ENCODE data around the gene JPT1.
A peak's percentile ranks its signal among the peaks of the same experiment; 100 is the strongest.

Gene JPT1

DNA sequence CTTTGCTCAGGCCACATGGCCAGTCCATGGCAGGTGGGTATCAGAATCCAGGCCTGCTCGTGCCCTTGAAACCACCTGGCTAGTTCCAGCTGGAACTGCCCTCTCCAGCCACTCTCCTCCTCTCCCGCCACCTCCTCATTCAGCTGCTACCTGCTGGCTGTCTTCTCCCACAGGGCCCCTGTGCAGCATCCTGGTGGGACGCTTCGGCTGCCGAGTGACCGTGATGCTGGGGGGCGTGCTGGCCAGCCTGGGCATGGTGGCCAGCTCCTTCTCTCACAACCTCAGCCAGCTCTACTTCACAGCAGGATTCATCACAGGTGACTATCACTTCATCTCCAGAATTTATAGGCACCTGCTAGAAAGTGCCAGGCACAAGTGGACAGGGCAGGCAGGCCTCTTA, 56.4 kb downstream of the JPT1 start:
- DNase-seq (ENCODE audit: low spot score): no peak
- no peak overlapping the region for H3K4me3 ChIP-seq
- no peak overlapping the region for H3K27ac ChIP-seq
- TF ChIP-seq, protein P1, sequence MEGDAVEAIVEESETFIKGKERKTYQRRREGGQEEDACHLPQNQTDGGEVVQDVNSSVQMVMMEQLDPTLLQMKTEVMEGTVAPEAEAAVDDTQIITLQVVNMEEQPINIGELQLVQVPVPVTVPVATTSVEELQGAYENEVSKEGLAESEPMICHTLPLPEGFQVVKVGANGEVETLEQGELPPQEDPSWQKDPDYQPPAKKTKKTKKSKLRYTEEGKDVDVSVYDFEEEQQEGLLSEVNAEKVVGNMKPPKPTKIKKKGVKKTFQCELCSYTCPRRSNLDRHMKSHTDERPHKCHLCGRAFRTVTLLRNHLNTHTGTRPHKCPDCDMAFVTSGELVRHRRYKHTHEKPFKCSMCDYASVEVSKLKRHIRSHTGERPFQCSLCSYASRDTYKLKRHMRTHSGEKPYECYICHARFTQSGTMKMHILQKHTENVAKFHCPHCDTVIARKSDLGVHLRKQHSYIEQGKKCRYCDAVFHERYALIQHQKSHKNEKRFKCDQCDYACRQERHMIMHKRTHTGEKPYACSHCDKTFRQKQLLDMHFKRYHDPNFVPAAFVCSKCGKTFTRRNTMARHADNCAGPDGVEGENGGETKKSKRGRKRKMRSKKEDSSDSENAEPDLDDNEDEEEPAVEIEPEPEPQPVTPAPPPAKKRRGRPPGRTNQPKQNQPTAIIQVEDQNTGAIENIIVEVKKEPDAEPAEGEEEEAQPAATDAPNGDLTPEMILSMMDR (IDR thresholded peaks at IDR 0.05): no peak

DNA sequence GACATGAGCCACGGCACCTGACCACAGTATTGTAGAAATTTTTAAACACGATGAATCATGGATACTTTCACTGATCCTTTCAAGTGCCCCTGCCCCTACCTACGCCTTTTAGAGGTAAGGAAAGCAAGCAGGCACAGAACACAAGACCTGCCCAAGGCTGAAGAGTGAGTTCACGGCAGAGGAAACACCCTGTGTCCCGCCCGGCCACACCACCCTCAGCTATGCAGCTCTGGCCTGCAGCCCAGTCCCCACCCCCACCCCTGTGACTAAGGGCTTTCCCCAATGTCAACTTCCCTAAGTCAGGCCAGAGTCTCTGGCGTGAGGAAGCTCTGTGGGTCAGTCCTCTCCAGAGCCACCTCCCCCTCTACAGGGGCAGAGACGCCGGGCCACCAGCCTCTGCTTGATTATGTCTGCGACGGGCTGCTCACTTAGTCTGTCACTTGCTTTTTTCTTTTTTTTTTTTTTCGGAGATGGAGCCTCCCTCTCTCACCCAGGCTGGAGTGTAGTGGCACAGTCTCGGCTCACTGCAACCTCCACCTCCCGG, 58.2 kb downstream of the JPT1 start:
- Histone ChIP-seq H3K4me3 (no peak overlapping the region), H3K27ac (peak overlapping the region in 1 of 2 donors; percentile 34)
- no peak for DNase-seq (ENCODE audit: low spot score)
- TF ChIP-seq, protein P1 (IDR thresholded peaks at IDR 0.05): no peak

DNA sequence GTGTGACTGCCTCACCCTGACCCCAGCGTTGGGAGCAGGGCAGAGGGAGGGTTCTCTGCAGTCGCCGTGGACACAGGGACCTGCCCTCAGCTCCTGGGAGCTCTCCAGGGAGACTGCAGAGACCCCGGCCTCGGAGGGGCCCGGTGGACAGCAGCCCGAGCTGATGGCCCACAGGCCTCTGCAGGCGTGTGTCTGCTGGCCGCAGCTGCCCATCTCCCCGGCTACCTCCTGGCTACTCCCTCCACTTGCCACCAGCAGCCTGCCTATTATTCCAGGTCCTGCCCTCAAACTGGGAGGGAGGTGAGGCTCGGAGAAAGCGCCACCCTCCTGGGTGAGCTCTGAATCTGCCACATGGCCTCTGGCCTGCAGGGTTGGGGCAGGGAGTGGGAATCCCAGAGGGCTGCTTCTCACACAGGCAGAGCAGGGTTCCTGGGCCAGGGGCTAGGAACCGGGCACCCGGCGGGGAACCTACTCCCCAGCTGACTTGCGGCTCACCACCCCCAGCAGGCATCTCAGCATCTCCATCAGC, 59.4 kb downstream of the JPT1 start:
- H3K27ac ChIP-seq: no peak overlapping the region
- no peak overlapping the region for H3K4me3 ChIP-seq
- DNase-seq (ENCODE audit: low spot score): no peak
- TF ChIP-seq, protein P1 (IDR thresholded peaks at IDR 0.05): no peak

DNA sequence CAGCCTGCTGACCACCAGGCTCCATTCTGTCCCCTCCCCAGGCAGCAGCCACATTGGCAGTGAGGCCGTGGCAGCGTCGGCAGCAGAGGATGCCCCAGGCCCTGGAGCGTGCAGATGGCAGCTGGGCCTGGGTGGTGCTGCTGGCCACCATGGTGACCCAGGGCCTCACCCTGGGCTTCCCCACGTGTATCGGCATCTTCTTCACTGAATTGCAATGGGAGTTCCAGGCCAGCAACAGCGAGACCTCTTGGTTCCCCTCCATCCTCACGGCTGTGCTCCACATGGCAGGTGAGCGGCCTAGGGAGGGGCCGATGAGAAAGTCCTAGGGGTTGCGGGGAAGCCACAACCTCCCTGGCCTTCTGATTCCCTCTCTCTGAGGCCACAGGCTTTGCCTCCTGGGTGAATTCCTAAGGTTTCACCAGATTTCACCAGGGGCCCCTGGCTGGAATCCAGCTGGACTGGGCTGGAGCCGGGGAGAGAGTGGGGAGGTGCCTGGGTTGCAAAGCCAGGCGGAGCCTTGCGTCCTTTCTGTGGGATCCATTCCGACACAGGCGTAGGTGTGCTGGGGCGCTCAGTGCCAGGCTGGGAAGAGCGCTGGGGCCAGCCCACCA, 60.7 kb downstream of the JPT1 start:
- no peak for DNase-seq (ENCODE audit: low spot score)
- Histone ChIP-seq H3K4me3 (no peak overlapping the region), H3K27ac (no peak overlapping the region)
- TF ChIP-seq, protein P1 (IDR thresholded peaks at IDR 0.05): no peak

DNA sequence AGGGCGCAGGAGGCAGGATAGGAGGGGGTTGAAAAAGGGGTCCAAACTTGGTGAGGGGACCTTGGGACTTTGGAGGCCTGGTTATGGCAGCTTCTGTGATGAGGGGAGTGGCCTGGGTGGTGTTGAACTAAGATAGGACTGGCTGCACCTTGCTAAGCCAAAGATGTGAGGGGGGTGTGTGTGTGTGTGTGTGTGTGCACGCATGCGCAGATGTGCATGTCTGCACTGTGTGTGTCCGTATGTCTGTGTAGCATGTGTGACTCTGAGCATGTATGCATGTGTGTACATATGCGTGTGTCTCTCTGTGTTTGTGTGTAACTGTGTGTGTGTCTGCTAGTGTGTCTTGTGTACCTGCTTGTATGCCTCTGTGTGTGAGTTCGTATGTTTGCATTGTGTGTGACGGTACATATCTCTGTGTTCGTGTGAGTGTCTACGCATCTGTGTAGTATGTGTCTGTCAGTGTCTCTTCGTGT, 62.4 kb downstream of the JPT1 start:
- no peak overlapping the region for H3K4me3 ChIP-seq
- TF ChIP-seq, protein P1 (IDR thresholded peaks at IDR 0.05): no peak
- peak overlapping the region in 1 of 2 donors; percentile 47 for H3K27ac ChIP-seq
- DNase-seq (ENCODE audit: low spot score): no peak

DNA sequence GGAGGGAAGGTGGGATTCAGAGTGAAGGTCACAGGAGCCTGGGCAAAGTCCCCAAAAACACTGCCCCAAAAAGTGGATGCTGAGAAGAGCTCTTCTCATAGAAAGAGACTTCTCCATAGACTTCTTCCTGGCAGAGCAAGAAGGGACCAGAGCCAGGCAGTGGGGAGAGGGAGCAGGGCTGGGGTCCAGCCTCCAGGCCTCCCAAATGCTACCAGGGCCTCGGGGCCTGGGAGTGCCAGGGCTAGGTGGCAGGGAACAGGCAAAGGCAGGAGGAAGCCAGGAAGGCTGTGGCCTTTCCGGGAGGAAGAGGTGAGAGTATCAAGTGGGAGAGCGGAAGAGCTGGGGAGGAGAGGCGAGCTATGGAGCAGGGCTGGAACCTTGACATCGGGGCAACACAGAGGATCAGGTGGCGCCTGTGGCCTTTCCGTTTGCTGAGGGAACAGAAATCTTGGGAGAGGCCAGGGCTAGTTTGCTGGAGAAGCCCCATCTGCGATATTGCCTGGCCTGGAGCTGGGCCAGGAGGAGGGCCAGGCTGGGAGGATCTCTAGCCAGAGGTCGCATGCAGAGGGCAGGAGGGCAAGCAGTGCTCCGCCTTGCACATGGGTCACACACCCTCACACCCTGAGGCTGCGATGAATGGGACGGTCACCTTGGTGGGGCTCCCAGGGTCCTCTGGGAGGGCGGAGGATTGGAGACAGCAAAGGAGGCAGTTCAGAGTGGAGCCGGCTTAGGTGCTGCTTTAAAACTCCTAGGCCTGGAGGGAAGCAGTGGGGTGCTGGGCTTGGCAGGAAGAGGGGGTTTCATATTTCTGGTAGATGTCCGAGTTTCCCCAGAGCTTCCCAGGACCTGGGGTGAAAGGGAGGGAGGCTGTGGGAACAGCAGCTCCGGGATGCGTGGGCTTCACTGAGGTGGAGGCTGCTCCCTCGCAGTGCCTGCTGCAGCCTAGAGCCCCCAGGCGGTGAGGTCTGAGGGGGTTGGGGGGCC, 63.1 kb downstream of the JPT1 start:
- H3K27ac ChIP-seq: peak overlapping the region in 1 of 2 donors; percentile 47
- TF ChIP-seq, protein P1 (IDR thresholded peaks at IDR 0.05): no peak
- DNase-seq (ENCODE audit: low spot score): no peak
- no peak overlapping the region for H3K4me3 ChIP-seq
